Thoracic aorta (tissue), 2 donors: Measurements from ENCODE around the gene CCR1. TPM values are rescaled to one million over a fixed set of nuclear protein-coding genes. Genes with fewer than 3 reads are reported as not detected.
"Not testable (repeated sequence)": the region's sequence is repeated elsewhere in the genome, so short reads cannot be mapped to it uniquely, and the experiment has no call there.

Source experiments
- ATAC-seq: fragments of 150-250 bp; one replicate; pipeline ENCODE4 v1.8.0; 2017; ENCODE audit warnings: low read depth; ENCODE audit not compliant: insufficient number of reproducible peaks, low FRiP score
- DNase-seq: peaks from one replicate; pipeline ENCODE4 v3.0.0-alpha.2; 2020; ENCODE audit warnings: low spot score
- H3K27ac ChIP-seq, 2 donors: fragments of 200-600 bp; sonication (generic); 1 replicate in 1 of 2; 2 replicates in 1 of 2; pipeline ENCODE4 v1.5.1; 2016; ENCODE audit warnings: mild to moderate bottlenecking in 2 of 2, moderate library complexity in 2 of 2
- H3K27me3 ChIP-seq: fragments of 200-600 bp; sonication (generic); replicated peaks from 2 replicates; pipeline ENCODE4 v1.6.0; 2016; ENCODE audit warnings: mild to moderate bottlenecking; ENCODE audit not compliant: insufficient read depth
- H3K36me3 ChIP-seq: fragments of 200-600 bp; sonication (generic); one replicate; pipeline ENCODE4 v1.5.1; 2016
- H3K4me1 ChIP-seq, 2 donors: fragments of 200-600 bp; sonication (generic); 1 replicate in 1 of 2; 2 replicates in 1 of 2; pipeline versions ENCODE4 v1.5.1 to v1.6.0; 2016; ENCODE audit warnings: low read depth in 2 of 2, mild to moderate bottlenecking in 1 of 2; ENCODE audit not compliant: control insufficient read depth in 1 of 2
- H3K4me3 ChIP-seq: fragments of 200-600 bp; sonication (generic); 2 replicates; pipeline ENCODE4 v1.5.1; 2016; ENCODE audit warnings: mild to moderate bottlenecking
- H3K9me3 ChIP-seq: fragments of 200-600 bp; sonication (generic); 2 replicates; pipeline ENCODE4 v1.5.1; 2016
- CTCF ChIP-seq: fragments of 200-600 bp; sonication (generic); IDR thresholded peaks from one replicate; pipeline ENCODE4 v1.5.1; 2019; ENCODE audit warnings: antibody characterized with exemption
- total RNA-seq, 2 donors: library from RNA; depleted of rRNA; stranded (reverse); fragments of >200 nt; gene quantifications; one replicate each; pipeline versions ENCODE4 v1.1.0 to v1.2.3, GENCODE V29; 2016

The CCR1 gene
- total RNA-seq, 2 donors from 2014 or later, result 10.0 to 27.7 TPM

DNA sequence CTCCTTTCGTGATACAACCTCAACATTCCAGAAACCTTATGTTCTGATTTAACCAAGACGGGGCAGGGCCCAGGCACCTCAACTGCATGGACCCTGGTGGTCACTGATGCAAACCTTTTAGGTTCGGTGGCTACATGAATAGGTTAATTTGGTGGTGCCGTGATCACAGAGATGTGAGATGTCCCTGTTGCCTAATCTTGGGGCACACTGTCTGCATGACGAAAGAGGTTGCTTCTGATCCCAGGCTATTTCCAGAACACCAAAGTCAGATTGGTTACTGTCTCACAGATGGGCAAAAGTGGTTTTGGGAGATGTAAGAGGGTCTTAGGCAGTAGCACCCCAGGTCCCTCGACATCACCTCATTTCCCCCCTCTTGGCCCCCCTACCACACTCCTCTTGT lies 4.0 kb upstream of the CCR1 start:
- Histone ChIP-seq H3K4me3 (no peak overlapping the region), H3K9me3 (no peaks in the 10 kb centered on the region), H3K4me1 (no peaks in the 10 kb centered on the region), H3K27ac (no peak overlapping the region), H3K36me3 (no peaks in the 10 kb centered on the region), H3K27me3 (no peaks in the 10 kb centered on the region)
- no peak for TF ChIP-seq CTCF
- ATAC-seq (no peak), DNase-seq (no peak)

DNA sequence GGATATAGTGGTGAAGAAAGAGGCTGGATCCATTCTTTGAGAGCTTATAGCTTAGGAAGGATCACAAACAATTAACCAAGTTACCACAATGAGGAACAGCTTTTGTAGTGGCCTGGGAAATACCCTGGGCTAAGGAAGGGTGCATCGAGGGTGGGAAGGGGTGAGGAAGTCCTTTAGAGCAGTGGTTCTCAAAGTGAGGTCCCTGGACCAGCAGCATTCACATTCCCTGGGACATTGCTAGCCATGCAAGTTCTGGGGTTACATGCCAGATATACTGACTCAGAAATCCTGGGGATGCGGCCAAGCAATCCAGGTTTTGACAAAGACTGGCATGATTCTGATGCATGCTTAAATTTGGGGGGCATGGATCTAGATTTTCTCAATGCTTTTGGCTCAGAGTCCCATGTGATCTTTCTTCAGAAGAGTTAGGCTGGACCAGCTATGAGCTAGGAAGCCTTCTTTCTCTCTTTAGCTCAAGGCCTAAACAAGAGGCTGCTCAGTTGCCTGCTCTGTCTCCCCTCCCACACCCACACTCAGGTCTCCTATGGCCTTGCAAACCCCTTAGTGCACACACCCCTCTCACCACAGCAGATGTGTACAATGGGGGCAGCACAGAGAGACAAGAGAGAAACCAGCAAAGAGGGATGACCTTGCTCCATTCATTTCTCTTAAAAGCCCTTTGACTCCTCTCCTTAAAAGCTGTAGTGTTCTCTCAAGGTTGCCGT lies 1.8 kb upstream of the CCR1 start:
- Histone ChIP-seq H3K27ac (no peak overlapping the region), H3K36me3 (no peaks in the 10 kb centered on the region), H3K9me3 (no peaks in the 10 kb centered on the region), H3K4me1 (no peaks in the 10 kb centered on the region), H3K4me3 (no peak overlapping the region), H3K27me3 (no peaks in the 10 kb centered on the region)
- no peak for DNase-seq
- no peak for ATAC-seq
- TF ChIP-seq CTCF, result no peak

DNA sequence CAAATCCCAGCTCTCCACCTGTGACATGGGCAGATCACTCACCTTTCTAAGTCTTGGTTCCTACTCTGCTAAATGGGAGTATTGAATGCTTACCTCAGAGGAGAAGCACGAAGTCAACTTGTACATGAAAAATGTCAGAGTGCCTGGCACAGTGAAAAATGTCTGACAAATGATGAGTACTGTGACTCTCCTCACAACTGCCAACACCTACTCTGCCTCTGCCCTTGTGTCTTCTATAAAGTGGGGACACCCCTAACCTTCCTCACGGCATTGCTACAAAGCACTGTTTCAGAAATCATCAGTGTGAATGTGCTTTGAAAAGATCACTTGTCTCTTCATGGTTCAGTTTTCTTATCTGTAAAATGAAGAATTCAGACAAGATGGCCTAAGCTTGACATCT lies 940 bp upstream of the CCR1 start:
- H3K27ac ChIP-seq, result no peak overlapping the region
- DNase-seq, result no peak
- no peak for TF ChIP-seq CTCF
- no peaks in the 10 kb centered on the region for H3K4me1 ChIP-seq
- ATAC-seq, result no peak
- H3K9me3 ChIP-seq, result no peaks in the 10 kb centered on the region
- no peaks in the 10 kb centered on the region for H3K27me3 ChIP-seq
- no peaks in the 10 kb centered on the region for H3K36me3 ChIP-seq
- no peak overlapping the region for H3K4me3 ChIP-seq

DNA sequence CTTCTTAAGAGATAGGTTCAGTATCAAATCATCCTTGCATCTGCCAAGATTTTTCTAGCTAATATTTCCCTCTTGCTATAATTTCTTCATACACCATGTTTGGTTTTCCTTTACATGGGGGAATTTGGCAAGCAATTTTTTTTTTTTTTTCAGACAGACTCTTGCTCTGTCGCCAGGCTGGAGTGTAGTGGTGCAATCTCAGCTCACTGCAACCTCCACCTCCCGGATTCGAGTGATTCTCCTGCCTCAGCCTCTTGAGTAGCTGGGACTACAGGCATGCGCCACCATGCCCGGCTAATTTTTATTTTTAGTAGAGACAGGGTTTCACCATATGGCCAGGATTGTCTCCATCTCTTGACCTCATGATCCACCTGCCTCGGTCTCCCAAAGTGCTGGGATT lies 599 bp downstream of the CCR1 start:
- not testable (repeated sequence) for H3K4me1 ChIP-seq, H3K27me3 ChIP-seq, H3K36me3 ChIP-seq, H3K9me3 ChIP-seq, ATAC-seq, DNase-seq
- H3K4me3 ChIP-seq, result peak overlapping the region; percentile 48
- peak overlapping the region in 1 of 2 donors; percentile 6 for H3K27ac ChIP-seq

DNA sequence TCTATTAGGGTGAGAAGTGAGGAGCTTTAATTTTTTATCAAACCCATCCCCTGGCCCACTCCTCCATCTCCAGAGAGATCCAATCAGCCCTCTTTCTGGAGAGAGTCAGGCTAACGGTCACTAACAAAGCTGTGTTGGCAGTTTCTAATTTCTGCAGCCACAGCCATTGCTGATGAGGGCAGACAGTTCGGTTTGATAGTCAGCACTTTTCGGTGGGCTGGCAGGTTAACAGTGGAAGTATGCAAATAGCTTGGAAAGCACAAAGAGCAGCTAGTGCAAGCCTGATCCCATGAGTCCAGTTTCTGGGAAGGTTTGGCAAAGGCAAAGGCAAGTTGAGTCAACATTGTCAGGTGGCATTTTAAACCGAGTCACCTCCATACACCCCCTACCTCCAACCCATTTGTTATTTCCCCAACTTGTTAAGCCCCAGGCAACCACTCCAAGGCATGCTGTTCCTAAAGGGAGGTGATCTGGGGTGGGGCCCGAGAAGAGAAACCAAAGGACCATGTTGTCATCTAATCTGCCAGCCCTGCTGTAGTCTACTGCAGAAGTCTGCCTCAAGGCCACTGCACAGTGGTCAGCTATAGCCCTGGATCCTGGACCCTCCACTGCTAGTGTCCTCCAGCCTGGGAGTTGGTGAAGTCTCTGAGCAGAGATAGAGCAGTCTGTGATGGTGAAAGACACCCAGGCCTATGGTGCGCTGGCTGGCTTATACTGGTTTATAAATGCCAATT lies 1.7 kb downstream of the CCR1 start:
- Histone ChIP-seq H3K27me3 (no peaks in the 10 kb centered on the region), H3K27ac (peak overlapping the region in 1 of 2 donors; percentile 6), H3K9me3 (no peaks in the 10 kb centered on the region), H3K4me1 (no peaks in the 10 kb centered on the region), H3K36me3 (no peaks in the 10 kb centered on the region), H3K4me3 (peak overlapping the region; percentile 48)
- ATAC-seq (no peak), DNase-seq (no peak)
- no peak for TF ChIP-seq CTCF
